Keratinocyte (primary cell): ENCODE measurements around the gene CNKSR3. TPM values are rescaled to one million over a fixed set of nuclear protein-coding genes. Genes with fewer than 3 reads are reported as not detected.

Source experiments
- DNase-seq: peaks from one replicate; pipeline ENCODE4 v3.0.0-alpha.2; 2011; ENCODE audit warnings: low read depth, missing footprints, low spot score
- FAIRE-seq: peaks from 2 replicates; lab custom pipeline; 2011; peaks lifted over from hg19 to GRCh38; lab: Jason Lieb, UNC
- H2AFZ ChIP-seq: 2 replicates; pipeline ENCODE4 v1.6.0; 2012; ENCODE audit warnings: low read length, control low read depth, inconsistent platforms; ENCODE audit not compliant: control insufficient read depth
- H3K27ac ChIP-seq: 2 replicates; pipeline ENCODE4 v1.5.1; 2011; ENCODE audit warnings: low read length; ENCODE audit not compliant: control insufficient read depth, insufficient read depth
- H3K27me3 ChIP-seq: 3 replicates; pipeline ENCODE4 v1.6.0; 2011; ENCODE audit warnings: low read length; ENCODE audit not compliant: control insufficient read depth, insufficient read depth; ENCODE audit errors: extremely low read depth
- H3K36me3 ChIP-seq, 2 experiments: 2 replicates in 1 of 2; 3 replicates in 1 of 2; pipeline ENCODE4 v1.5.1; 2011; ENCODE audit warnings: low read length in 2 of 2, mild to moderate bottlenecking in 1 of 2; ENCODE audit not compliant: control insufficient read depth in 2 of 2, insufficient read depth in 2 of 2; ENCODE audit errors: extremely low read depth in 1 of 2
- H3K4me1 ChIP-seq: 3 replicates; pipeline ENCODE4 v1.5.1; 2011; ENCODE audit warnings: low read length; ENCODE audit not compliant: control insufficient read depth, insufficient read depth; ENCODE audit errors: extremely low read depth
- H3K4me2 ChIP-seq: 3 replicates; pipeline ENCODE4 v1.6.0; 2011; ENCODE audit warnings: low read depth, low read length; ENCODE audit not compliant: control insufficient read depth, insufficient read depth; ENCODE audit errors: extremely low read depth
- H3K4me3 ChIP-seq, 3 experiments: fragments of 200-600 bp in 1 of 3; sonication (generic) in 1 of 3; 2 replicates in 2 of 3; 3 replicates in 1 of 3; pipeline ENCODE4 v1.5.1; 2011 to 2016; ENCODE audit warnings: low read length in 3 of 3, mild to moderate bottlenecking in 3 of 3, control low read depth in 2 of 3, inconsistent platforms in 1 of 3, low read depth in 1 of 3, mixed read lengths in 1 of 3, mixed run types in 1 of 3, moderate library complexity in 1 of 3; ENCODE audit not compliant: control insufficient read depth in 2 of 3, insufficient read depth in 2 of 3; ENCODE audit errors: extremely low read depth in 1 of 3
- H3K79me2 ChIP-seq: 2 replicates; pipeline ENCODE4 v1.6.0; 2012; ENCODE audit warnings: low read length; ENCODE audit not compliant: control insufficient read depth, insufficient read depth
- H3K9ac ChIP-seq: 3 replicates; pipeline ENCODE4 v1.6.0; 2011; ENCODE audit warnings: low read length; ENCODE audit not compliant: control insufficient read depth, insufficient read depth; ENCODE audit errors: extremely low read depth
- H3K9me1 ChIP-seq: 3 replicates; pipeline ENCODE4 v1.6.0; 2011; ENCODE audit warnings: low read length; ENCODE audit not compliant: control insufficient read depth, insufficient read depth; ENCODE audit errors: extremely low read depth
- H3K9me3 ChIP-seq: 2 replicates; pipeline ENCODE4 v1.5.1; 2012; ENCODE audit warnings: low read depth, low read length; ENCODE audit not compliant: control insufficient read depth
- H4K20me1 ChIP-seq: 3 replicates; pipeline ENCODE4 v1.6.0; 2011; ENCODE audit warnings: low read length; ENCODE audit not compliant: control insufficient read depth, insufficient read depth; ENCODE audit errors: extremely low read depth
- CTCF ChIP-seq, 3 experiments: IDR thresholded peaks in 1 of 3; conservative IDR thresholded peaks in 1 of 3; optimal IDR thresholded peaks in 1 of 3; 2 replicates in 2 of 3; 3 replicates in 1 of 3; pipeline versions ENCODE3 to v1.5.1; 2011; ENCODE audit warnings: low read length in 3 of 3, mild to moderate bottlenecking in 3 of 3, moderate library complexity in 2 of 3, control low read depth in 1 of 3, inconsistent platforms in 1 of 3; ENCODE audit not compliant: insufficient read depth in 2 of 3; ENCODE audit errors: extremely low read depth in 1 of 3
- EZH2 ChIP-seq: IDR thresholded peaks from one replicate; pipeline ENCODE4 v1.6.1; 2012; ENCODE audit warnings: inconsistent platforms, mild to moderate bottlenecking, low read length, moderate library complexity
- dilution Hi-C: fragments of 300-500 bp; cut with MboI; formaldehyde crosslinking; loops from one replicate; pipeline ENCODE4 v1.7.0; 2020; ENCODE audit warnings: low sequenced_read_pairs; ENCODE audit not compliant: extremely low pct_ligation_motif_present
- polyA plus RNA-seq, 5 experiments: library from polyadenylated mRNA; depleted of rRNA in 3 of 5; stranded (reverse) in 3 of 5; stranded (forward) in 1 of 5; unstranded in 1 of 5; fragments of >200 nt; gene quantifications; 1 replicate in 1 of 5; 2 replicates in 3 of 5; 3 replicates in 1 of 5; pipeline versions ENCODE4 v1.2.1 to v1.2.3, GENCODE V29; 2011 to 2012; ENCODE audit warnings: missing spikeins in 2 of 5, low read depth in 1 of 5, low replicate concordance in 1 of 5

CNKSR3 gene
- polyA plus RNA-seq, 1 donor (not counting 4 experiments of a cell fraction or from before 2014, with no cell fraction given), result 2.0 TPM

- H3K9me3 ChIP-seq, result no peaks in the 10 kb centered on the region
- no peaks in the 10 kb centered on the region for H3K4me1 ChIP-seq
- no peaks in the 10 kb centered on the region for H3K9me1 ChIP-seq
- no peak overlapping the region for H3K27ac ChIP-seq
- no peak overlapping the region for H3K4me2 ChIP-seq
- FAIRE-seq, result no peak
- no peak for TF ChIP-seq EZH2
- TF ChIP-seq CTCF (optimal IDR thresholded peaks at IDR 0.05 in 1 of 3, IDR thresholded peaks at IDR 0.05 in 1 of 3, conservative IDR thresholded peaks at IDR 0.05 in 1 of 3; ENCODE audit: extremely low read depth in 1 of 3, insufficient read depth in 2 of 3, low read length in 3 of 3), result no peak
- no peak overlapping the region for H3K4me3 ChIP-seq
- H3K36me3 ChIP-seq, result no peaks in the 10 kb centered on the region
- H2AFZ ChIP-seq, result no peak overlapping the region
- H3K27me3 ChIP-seq, result no peaks in the 10 kb centered on the region
- H4K20me1 ChIP-seq, result no peaks in the 10 kb centered on the region
- no peaks in the 10 kb centered on the region for H3K79me2 ChIP-seq
- DNase-seq, result no peak
- dilution Hi-C loops, result no loop called here
- H3K9ac ChIP-seq, result no peak overlapping the region
These were observed 29.2 kb upstream of the CNKSR3 start for GRCh38 chr6:154539593-154540269.

GRCh38 chr6:154538640-154539191, 28.2 kb upstream of the CNKSR3 start:
- FAIRE-seq, result no peak
- Histone ChIP-seq H3K9me3 (no peaks in the 10 kb centered on the region), H3K4me3 (no peak overlapping the region), H3K27ac (no peak overlapping the region), H3K9ac (no peak overlapping the region), H2AFZ (no peak overlapping the region), H4K20me1 (no peaks in the 10 kb centered on the region), H3K36me3 (no peaks in the 10 kb centered on the region), H3K27me3 (no peaks in the 10 kb centered on the region), H3K9me1 (no peaks in the 10 kb centered on the region), H3K4me1 (no peaks in the 10 kb centered on the region), H3K4me2 (no peak overlapping the region), H3K79me2 (no peaks in the 10 kb centered on the region)
- TF ChIP-seq CTCF (optimal IDR thresholded peaks at IDR 0.05 in 1 of 3, IDR thresholded peaks at IDR 0.05 in 1 of 3, conservative IDR thresholded peaks at IDR 0.05 in 1 of 3; ENCODE audit: extremely low read depth in 1 of 3, insufficient read depth in 2 of 3, low read length in 3 of 3) (no peak), EZH2 (no peak)
- DNase-seq, result no peak
- dilution Hi-C loops, result no loop called here
